Measurements from ENCODE around the gene DENND5A.

DNA sequence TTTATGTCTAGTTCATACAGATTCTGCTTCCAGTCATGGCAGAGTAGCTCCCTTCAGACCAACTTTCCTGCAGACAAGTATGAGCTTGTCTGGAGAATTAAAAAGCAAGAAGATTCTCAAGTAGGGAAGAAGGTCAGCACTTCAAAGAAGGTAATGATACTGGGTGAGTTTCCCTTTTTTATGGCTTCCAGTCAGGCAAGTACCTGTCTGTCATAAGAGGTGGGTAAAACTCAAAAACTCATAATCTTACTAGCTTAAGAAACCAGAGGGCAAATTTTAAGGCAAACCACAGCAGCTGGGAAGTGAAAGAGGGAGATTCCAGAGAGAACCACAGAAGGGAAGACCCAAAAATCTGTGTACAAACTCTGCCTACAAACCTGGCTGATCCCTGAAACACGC is 54.2 kb downstream of the DENND5A start:
- TF ChIP-seq POLR2A (IDR thresholded peaks at IDR 0.05): no peak
- TF ChIP-seq, protein P1, sequence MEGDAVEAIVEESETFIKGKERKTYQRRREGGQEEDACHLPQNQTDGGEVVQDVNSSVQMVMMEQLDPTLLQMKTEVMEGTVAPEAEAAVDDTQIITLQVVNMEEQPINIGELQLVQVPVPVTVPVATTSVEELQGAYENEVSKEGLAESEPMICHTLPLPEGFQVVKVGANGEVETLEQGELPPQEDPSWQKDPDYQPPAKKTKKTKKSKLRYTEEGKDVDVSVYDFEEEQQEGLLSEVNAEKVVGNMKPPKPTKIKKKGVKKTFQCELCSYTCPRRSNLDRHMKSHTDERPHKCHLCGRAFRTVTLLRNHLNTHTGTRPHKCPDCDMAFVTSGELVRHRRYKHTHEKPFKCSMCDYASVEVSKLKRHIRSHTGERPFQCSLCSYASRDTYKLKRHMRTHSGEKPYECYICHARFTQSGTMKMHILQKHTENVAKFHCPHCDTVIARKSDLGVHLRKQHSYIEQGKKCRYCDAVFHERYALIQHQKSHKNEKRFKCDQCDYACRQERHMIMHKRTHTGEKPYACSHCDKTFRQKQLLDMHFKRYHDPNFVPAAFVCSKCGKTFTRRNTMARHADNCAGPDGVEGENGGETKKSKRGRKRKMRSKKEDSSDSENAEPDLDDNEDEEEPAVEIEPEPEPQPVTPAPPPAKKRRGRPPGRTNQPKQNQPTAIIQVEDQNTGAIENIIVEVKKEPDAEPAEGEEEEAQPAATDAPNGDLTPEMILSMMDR (IDR thresholded peaks at IDR 0.05): no peak

Measured in esophagus squamous epithelium (tissue), 4 donors.